HG03457 (cell line): ENCODE data around the gene REPIN1.

Source experiments
- ATAC-seq: cut with Tn5 transposase; IDR thresholded peaks from one replicate; pipeline ENCODE4 v1.9.1; 2021; ENCODE audit warnings: moderate number of reproducible peaks; ENCODE audit not compliant: unreplicated experiment

REPIN1 gene

DNA sequence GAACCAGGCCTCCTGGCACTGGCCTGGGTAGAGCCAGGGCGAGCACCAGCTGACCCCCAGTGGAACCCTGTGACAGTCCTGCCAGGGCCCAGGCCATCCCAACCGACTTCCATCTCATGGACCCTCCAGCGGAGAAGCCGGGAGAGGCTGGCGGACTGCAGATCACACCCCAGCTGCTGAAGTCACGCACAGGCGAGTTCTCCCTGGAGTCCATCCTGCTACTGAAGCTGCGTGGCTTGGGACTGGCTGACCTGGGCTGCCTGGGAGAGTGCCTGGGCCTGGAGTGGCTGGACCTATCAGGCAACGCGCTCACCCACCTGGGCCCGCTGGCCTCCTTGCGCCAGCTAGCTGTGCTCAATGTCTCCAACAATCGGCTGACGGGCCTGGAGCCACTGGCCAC is 31.9 kb upstream of the REPIN1 start:
- no peak for ATAC-seq

DNA sequence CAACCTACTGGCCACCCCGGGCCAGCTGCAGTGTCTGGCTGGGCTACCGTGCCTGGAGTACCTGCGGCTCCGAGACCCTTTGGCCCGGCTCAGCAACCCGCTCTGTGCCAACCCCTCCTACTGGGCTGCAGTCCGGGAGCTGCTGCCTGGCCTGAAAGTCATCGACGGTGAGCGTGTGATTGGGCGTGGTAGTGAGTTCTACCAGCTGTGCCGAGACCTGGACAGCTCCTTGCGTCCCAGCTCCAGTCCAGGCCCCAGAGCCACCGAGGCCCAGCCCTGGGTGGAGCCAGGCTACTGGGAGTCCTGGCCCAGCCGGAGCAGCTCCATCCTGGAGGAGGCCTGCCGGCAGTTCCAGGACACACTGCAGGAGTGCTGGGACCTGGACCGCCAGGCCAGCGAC is 31.4 kb upstream of the REPIN1 start:
- ATAC-seq, result no peak

DNA sequence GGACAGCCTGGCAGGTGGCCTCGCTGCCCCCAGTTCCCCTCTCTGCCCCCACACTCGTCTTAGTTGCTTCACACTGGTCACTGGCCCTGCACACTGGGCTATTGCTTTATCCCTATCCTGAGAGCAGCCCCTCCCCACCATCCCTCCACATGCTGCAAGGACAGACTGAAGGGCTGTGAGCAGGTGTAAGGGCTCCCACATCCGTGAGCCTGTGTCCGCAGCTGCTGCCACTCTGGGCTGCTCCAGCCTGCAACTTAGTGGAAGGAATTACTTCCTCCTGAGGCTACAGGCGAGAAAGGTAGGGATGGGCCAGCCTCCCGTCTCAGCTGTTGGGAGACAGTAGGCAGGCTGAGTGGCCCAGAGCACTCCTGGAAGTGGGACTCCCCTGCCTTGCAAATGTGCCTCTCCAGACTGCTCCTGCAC is 31.0 kb upstream of the REPIN1 start:
- no peak for ATAC-seq

DNA sequence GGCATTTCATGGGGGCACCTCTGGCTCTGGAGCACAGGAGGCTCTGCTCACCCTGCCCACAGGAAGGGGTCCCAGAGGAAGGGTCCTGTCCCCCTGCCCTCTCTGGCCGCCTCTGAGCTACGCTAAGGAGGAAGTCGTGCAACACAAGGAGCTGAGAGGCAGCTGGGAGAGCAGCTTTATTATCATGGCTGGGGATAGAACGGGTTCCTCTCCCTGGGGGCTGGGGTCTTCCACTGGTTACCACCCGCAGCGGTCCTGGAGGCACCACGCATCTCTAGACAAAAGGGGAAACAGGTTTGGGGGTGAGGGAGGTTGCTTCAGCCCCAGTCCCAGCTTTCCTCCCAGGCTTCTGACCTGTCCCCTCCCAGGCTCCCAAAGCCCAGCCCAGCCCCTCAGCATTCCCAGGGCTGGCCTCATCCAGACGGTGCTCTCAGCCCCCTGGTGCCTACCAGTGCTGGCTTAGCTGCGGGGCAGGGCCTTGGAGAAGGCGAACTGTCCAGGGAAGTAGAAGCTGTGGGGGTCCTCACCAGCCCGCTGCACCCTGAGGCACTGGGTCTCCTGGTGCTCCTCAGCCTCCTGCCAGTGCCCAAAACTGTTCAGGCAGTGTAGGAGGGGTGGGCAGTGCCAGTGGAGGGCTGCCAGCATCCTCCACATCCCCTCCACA is 30.3 kb upstream of the REPIN1 start:
- no peak for ATAC-seq

DNA sequence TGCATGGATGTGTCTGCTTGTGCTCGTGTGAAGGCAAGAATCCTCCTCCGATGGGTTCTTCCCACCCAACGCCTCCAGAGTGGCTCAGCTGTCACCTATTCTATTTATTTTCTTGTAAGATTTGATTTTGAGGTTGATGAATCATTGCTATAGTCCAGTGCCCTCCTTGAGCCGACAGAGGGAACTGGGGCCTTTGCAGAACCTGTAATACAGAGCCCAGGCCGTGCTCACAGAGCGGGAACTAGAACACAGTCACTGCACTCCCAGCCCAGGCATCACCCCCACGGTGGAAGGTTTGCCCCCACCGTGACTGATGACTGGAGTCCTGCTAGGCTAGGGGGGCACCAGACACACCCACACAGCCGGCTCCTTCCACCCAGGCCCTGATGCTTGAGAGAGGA is 29.2 kb upstream of the REPIN1 start:
- ATAC-seq, result no peak

DNA sequence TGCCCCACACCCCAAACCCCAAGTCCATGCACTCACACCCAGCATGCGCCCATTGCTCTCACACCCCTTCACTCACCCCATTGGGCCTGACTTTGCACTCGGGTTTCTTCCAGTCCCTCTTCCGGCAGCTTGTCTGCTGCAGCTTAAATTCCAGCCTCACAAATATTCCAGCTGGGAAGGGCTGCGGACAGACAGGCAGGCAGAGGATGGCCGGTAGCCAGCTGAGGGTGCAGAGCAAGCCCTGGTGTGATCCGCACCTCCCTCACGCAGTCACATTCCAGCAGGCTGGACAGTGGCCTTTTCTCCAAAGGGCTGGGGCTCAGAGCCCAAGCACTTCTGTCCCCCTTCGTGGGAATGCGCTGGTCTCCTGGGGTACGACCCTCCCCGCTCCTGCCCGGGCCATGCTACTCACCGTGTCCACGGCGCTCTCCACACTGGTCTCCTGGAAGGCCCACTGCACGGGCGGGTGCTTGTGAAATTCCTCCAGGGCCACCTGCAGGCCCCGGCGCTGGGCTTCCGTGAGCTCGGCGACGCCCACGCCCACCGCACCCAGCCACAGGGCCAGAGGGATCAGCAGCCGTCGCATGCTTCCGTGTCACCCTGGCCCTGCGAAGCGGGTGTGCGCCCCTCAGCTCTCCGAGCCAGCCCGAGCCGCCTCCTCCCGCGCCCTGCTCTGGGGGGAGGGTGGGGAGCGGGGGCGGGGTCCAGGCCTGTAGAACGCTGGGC is 28.4 kb upstream of the REPIN1 start:
- no peak for ATAC-seq

DNA sequence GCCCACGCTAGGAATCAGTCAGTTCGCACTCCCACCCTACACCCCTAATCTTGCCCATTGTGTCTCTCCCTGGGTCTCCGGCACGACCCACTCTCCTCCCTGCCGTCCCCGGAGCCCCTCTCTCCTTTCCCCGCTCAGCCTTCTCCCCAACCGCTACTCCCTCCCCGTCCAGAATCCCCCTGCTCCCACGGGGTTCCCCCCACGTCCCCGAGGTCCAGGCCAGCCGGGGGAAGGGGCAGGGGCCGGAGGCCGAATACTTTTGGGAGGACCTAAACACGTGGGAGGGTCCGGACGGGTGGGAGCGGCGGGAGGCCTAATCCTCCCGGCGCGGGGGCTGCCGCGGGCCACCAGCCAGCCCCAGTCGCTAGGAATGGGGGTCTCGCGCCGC is 27.8 kb upstream of the REPIN1 start:
- ATAC-seq, result no peak

DNA sequence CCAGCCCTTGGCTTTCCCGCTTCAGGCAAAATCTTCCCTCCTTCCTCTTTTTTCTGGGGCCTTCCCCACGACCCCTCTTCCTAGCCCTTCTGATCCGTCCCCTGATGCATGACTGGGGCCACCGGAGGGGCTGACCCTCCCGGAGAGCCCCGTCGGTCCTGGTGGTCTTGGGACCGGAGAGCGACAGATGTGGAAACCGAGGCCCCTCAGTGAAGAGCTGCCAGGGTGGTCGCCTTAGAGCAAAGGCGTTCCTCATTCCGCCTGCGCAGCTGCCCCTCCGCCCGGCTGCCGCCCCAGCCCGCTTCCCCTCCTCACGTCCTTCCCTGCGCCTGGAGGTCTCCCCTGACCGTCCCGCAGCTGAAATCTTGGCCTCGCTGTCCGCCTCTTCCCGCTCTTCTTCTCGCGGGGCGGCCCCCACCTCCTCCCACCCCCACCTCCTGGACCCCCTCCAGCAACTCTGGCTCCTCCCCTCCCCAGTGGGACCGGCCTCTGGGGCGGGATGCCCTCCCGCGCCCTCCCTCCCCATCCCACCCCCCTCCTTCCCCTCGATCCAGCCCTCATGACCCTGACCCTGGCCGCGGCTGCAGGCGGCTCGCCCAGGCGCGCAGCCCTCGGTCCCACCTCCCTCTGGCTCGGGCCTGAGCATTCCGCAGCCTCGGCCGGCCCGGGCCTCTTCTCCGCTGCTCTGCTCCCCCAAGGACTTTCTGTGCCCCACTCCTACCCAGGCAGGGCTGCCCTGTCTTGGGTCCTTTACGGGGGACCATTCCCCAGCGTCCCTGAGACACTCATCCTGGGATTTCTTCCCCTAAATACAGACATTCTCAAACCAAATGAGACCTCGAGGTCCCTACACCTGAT is 27.1 kb upstream of the REPIN1 start, which contains the start of gene RARRES2:
Gene RARRES2 (minus strand): TSS at position 367 of the 858 bp plus-strand sequence. CDS start 1,020 bp downstream, outside the sequence.
- ATAC-seq, result no peak

DNA sequence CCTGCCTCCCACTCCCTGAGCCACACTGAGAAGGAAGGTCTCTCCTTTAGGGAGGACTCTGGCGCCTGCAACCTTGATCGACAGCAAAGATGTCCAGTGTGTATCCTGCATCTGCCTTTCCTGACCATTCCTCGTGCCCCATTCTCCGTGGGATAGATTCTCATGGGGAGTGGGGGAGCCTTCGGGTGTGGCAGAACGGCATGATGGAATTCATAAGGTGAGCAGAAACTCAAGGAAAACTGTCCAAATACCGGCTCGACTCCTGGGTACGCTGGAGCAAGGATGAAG is 26.6 kb upstream of the REPIN1 start:
- no peak for ATAC-seq

DNA sequence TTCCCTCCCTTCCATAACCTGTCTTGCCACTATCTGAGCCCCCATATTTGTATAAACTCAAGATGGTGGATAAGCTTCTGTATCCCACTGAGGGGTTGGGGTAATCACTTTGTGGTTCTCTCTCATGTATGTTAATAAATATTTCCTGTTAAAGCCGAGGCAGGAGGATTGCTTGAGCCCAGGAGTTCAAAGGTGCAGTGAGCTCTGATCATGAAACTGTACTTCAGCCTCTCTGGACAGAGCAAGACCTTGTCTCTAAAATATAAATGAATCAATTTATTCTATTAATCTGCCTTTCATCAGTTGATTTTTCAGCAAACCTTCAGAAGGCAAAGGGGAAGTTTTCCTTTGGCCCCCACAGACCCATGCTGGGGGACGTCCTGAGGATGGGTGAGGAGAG is 25.4 kb upstream of the REPIN1 start:
- ATAC-seq, result no peak

DNA sequence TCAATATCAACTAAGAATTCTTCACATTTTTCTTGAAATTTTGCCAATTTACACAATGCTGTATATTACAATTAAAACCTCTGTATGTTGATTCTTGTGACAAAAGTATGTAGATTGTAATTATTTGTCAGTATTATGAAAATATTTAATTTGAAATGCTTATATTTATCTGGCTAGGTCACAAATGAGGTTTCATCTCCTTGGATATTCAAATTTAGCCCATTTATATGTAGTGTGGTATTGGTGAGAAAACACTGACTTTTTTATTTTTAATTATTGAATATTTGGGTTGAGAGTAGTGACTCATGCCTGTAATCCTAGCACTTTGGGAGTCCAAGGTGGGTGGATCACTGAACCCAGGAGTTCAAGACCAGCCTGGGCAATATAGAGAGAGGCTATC is 24.3 kb upstream of the REPIN1 start:
- ATAC-seq, result no peak

DNA sequence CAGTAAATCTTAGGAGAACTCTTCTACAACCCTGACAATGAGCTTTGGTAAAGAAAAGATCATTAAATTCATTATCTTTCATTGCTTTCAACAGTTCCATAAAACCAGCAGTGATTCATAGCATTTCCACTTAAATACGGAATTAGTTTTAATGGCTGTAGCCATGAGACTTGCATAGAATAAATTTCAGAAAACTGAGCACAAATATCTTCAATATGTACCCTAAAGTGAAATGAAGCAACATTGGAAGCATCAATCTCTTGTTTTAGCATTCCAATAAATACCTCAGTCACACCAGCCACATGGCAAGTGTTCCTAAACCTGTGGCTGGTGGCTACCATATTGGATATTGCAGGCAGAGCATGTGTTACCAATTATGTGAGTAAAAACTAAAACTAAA is 23.6 kb upstream of the REPIN1 start:
- ATAC-seq, result no peak

DNA sequence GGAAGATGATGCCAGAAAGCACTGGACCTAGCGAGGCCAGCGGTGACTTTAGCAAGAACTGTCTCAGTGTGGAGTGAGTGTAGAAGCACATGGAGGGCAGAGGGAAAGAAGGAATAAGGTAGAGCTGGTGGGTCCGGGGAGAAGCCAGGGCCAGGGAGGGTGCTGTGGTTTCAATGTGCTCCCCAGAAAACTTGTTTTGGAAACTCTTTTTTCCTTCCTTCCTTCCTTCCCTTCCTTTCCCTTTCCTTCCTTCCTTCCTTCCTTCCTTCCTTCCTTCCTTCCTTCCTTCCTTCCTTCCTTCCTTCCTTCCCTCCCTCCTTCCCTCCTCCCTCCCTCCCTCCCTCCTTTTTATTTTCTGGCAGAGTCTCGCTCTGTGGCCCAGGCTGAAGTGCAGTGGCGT is 21.7 kb upstream of the REPIN1 start:
- no peak for ATAC-seq

DNA sequence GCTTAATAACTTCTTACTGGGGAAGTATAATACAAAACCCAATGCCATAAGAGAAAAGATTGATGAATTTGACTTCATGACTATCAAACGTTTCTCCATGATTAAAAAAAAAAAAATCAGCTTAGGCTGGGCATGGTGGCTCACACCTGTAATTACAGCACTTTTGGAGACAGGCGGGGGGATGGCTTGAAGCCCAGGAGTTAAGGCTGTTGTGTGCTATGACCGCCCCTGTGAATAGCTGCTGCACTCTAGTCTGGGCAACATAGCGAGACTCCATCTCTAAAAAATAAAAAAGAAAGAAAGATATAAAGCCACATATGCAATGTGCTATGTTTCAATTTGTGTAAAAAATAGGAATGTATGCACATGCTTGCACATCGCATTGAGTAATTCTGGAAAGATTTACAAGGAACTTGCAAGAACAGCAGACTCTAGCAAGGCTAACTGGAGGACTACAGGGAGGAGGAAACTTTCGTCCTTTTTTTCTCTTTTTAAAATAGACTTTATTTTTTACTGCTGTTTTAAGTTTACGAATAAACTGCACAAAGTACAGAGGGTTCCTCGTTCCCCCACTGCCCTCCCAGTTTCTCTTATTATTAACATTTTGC is 16.9 kb upstream of the REPIN1 start:
- ATAC-seq, result no peak

DNA sequence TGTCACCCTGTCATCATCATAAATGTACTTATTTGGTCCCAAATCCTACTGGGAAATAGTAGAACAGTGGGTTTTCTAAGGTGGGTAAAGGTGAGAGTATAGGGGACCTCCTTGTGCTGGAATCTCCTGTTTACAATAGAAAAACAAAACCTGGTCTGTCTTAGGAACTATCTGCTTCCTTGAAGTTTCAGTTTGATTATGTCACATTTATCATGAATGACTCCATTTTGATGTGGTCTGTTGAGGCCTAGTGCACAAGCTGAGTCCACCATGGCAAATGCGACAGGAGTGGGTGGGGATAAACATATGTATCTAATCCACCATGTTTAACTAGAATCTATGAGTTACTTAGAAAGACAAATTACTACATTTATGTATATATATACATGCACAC is 13.0 kb upstream of the REPIN1 start:
- no peak for ATAC-seq

DNA sequence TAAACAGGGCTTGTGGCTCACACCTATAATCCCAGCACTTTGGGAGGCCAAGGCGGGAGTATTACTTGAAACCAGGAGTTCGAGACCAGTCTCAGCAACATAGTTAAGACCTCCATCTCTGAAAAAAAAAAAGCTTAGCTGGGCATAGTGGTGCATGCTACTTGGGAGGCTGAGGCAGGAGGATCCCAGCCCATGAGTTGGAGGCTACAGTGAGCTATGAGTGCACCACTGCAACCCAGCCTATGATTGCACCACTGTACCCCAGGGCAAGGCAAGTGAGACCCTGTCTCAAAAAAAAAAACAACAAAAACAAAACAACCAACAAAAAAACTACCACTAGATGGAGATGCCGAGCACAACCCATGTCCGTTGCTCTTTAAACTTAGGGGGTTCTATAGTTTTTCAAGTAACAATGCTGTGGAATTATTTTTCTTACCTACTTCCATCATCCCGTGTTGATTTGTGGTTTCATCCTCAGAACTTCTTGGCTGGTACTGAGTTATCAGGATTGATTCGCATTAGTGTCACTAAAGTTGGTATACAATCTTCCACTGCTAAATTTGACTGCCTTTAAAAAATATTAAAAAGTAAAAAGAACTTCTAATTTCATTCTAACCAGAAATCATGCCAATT is 12.2 kb upstream of the REPIN1 start:
- no peak for ATAC-seq

DNA sequence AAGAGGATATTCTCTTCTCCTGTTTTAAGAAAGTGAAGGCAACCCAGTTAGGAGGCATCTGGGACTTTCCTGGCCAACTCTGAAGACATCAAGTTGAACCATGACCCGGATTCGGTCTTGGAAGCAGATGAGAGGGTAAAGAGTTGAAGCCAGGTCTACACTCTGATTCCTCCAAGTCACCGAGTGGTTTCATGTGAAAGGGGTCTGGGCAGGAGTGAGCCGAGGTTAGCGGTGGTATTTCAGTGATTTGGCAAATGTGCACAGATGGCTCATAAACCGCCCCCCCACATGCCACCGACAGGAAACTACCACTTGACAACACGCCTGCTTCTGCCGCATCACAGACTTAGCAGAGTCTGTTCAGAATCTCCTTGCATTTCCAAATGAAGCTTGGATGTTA is 11.4 kb upstream of the REPIN1 start:
- ATAC-seq, result no peak

DNA sequence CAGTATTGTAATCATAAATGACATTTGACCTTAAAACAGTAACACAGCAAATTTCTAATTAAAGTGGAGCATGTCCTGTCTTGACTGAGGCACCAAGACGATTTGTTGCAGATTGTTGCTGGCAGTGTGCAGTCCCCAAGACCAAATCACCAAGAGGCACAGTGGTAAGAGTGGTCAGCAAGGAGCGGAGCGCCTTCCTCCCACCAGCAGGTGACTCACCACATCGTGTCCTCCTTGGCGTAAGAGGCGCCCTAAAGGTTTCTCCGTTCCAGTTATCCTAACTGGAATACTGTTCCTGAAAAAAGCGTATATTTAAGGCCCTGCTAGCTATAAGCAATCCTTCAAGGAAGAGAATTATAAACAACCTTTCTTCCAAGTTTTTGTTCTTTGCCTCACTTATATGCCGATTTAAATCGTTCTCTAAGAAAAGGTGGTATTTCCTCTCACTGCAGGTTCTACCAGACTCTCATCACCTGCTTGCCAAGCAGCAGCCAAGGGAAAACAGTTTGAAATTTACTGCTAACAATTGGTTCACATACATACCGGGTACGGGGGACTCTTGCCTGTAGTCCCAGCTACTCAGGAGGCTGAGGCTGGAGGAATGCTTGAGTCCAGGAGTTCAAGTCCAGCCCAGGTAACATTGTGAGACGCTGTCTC is 10.7 kb upstream of the REPIN1 start:
- ATAC-seq, result no peak

DNA sequence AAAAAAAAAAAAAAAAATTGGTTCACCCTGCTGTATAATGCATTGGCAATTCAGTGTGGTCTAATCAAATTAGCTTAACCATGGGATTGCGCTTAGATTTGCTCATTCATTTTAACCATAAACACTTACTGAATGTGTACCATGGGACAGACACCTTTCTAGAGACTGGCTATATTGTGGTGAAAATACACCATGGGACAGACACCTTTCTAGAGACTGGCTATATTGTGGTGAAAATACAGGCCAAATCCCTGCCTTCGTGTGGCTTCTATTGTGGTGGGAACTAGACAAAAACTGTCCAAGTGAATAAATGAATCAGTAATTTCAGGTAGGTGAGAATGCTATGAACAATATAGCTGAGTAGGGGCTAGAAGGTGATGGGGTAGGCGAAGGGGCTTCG is 10.2 kb upstream of the REPIN1 start:
- ATAC-seq, result no peak

DNA sequence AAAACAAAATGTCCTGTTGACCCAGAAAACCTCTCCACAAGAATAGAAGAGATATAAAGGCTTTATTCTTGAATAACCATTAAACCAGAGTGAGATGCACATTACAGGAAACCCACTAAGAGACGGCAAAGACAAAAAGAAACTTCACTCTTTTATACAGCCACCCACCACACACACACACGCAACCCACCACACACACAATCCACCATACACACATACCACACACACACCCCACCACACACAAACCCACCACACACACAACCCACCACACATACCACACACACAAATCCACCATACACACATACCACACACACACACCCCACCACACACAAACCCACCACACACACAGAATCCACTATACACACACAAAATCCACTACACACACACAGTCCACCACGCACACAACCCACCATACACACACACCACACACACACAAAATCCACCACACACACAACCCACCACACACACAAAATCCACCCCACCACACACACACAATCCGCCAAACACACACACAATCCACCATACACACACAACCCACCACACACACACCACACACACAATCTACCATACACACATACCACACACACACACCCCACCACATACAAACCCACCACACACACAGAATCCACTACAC is 9.5 kb upstream of the REPIN1 start:
- no peak for ATAC-seq
